Mesenchymal stem cell (in vitro differentiated cells and primary cell): Measurements from ENCODE around the gene CASP4.

ENCODE experiments used
- DNase-seq: peaks from one replicate; pipeline ENCODE4 v3.0.0-alpha.2; 2013
- H2AFZ ChIP-seq: one replicate; pipeline ENCODE4 v1.6.1; 2013; ENCODE audit warnings: low read depth, mild to moderate bottlenecking, control low read depth, inconsistent platforms, low read length, moderate library complexity
- H2AK5ac ChIP-seq: 2 replicates; pipeline ENCODE4 v1.6.1; 2013; ENCODE audit warnings: low read length, moderate library complexity, mild to moderate bottlenecking, inconsistent platforms; ENCODE audit not compliant: severe bottlenecking
- H2BK120ac ChIP-seq: one replicate; pipeline ENCODE4 v1.6.1; 2013; ENCODE audit warnings: low read depth, mild to moderate bottlenecking, inconsistent platforms, low read length, moderate library complexity
- H2BK12ac ChIP-seq, 2 experiments: one replicate each; pipeline ENCODE4 v1.6.1; 2013; ENCODE audit warnings: inconsistent platforms in 2 of 2, low read length in 2 of 2, mild to moderate bottlenecking in 2 of 2, moderate library complexity in 2 of 2, control low read depth in 1 of 2
- H2BK15ac ChIP-seq: one replicate; pipeline ENCODE4 v1.6.1; 2013; ENCODE audit warnings: mild to moderate bottlenecking, low read depth, inconsistent platforms; ENCODE audit not compliant: poor library complexity, severe bottlenecking
- H2BK5ac ChIP-seq: 2 replicates; pipeline ENCODE4 v1.6.1; 2013; ENCODE audit warnings: low read depth, mild to moderate bottlenecking, low read length, control low read depth, inconsistent platforms; ENCODE audit not compliant: poor library complexity, severe bottlenecking
- H3K14ac ChIP-seq, 2 experiments: one replicate each; pipeline ENCODE4 v1.6.1; 2013; ENCODE audit warnings: inconsistent platforms in 2 of 2, low read length in 2 of 2, control low read depth in 1 of 2, mild to moderate bottlenecking in 1 of 2, moderate library complexity in 1 of 2
- H3K18ac ChIP-seq, 2 experiments: one replicate each; pipeline ENCODE4 v1.6.1; 2013; ENCODE audit warnings: inconsistent platforms in 2 of 2, low read length in 2 of 2, control low read depth in 1 of 2, low read depth in 1 of 2, mild to moderate bottlenecking in 1 of 2
- H3K23ac ChIP-seq, 2 experiments: one replicate each; pipeline ENCODE4 v1.6.1; 2013; ENCODE audit warnings: inconsistent platforms in 2 of 2, low read length in 2 of 2, mild to moderate bottlenecking in 2 of 2, moderate library complexity in 2 of 2, control low read depth in 1 of 2
- H3K27ac ChIP-seq: 2 replicates; pipeline ENCODE4 v1.5.1; 2013; ENCODE audit warnings: mild to moderate bottlenecking, moderate library complexity, low read length, control low read depth, inconsistent platforms; ENCODE audit not compliant: poor library complexity, severe bottlenecking
- H3K27me3 ChIP-seq, 2 experiments: 2 replicates each; pipeline versions ENCODE4 v1.6.1 to v1.7.0; 2013; ENCODE audit warnings: low read length in 2 of 2, mild to moderate bottlenecking in 2 of 2, moderate library complexity in 2 of 2, control low read depth in 1 of 2, inconsistent platforms in 1 of 2; ENCODE audit not compliant: control insufficient read depth in 1 of 2, insufficient read depth in 1 of 2
- H3K36me3 ChIP-seq, 2 experiments: 2 replicates each; pipeline versions ENCODE4 v1.6.1 to v1.7.0; 2013; ENCODE audit warnings: low read length in 2 of 2, control low read depth in 1 of 2, inconsistent platforms in 1 of 2, low read depth in 1 of 2, mild to moderate bottlenecking in 1 of 2; ENCODE audit not compliant: insufficient read depth in 2 of 2, control insufficient read depth in 1 of 2
- H3K4ac ChIP-seq, 2 experiments: one replicate each; pipeline ENCODE4 v1.6.1; 2013; ENCODE audit warnings: inconsistent platforms in 2 of 2, low read length in 2 of 2, mild to moderate bottlenecking in 2 of 2, moderate library complexity in 2 of 2, control low read depth in 1 of 2, low read depth in 1 of 2
- H3K4me1 ChIP-seq: 2 replicates; pipeline ENCODE4 v1.6.1; 2013; ENCODE audit warnings: low read depth, low read length, control low read depth; ENCODE audit not compliant: control insufficient read depth, insufficient read depth
- H3K4me2 ChIP-seq: 2 replicates; pipeline ENCODE4 v1.6.1; 2013; ENCODE audit warnings: low read length, mild to moderate bottlenecking, inconsistent platforms; ENCODE audit not compliant: poor library complexity, severe bottlenecking
- H3K4me3 ChIP-seq, 2 experiments: 2 replicates each; pipeline versions ENCODE4 v1.5.1 to v1.7.0; 2013; ENCODE audit warnings: low read length in 2 of 2, mild to moderate bottlenecking in 2 of 2, control low read depth in 1 of 2, low read depth in 1 of 2; ENCODE audit not compliant: insufficient read depth in 1 of 2
- H3K79me1 ChIP-seq: replicated peaks from 2 replicates; pipeline ENCODE4 v1.6.1; 2013; ENCODE audit warnings: mild to moderate bottlenecking, control low read depth, low read length, inconsistent platforms; ENCODE audit not compliant: poor library complexity, severe bottlenecking
- H3K9ac ChIP-seq: 2 replicates; pipeline ENCODE4 v1.7.0; 2013; ENCODE audit warnings: mild to moderate bottlenecking, low read length, moderate library complexity
- H3K9me3 ChIP-seq: 2 replicates; pipeline ENCODE4 v1.7.0; 2013; ENCODE audit warnings: mild to moderate bottlenecking, low read length; ENCODE audit not compliant: control insufficient read depth
- H4K8ac ChIP-seq: one replicate; pipeline ENCODE4 v1.6.1; 2013; ENCODE audit warnings: inconsistent platforms, mild to moderate bottlenecking, low read length, moderate library complexity
- H4K91ac ChIP-seq: one replicate; pipeline ENCODE4 v1.6.1; 2013; ENCODE audit warnings: mild to moderate bottlenecking, low read length, inconsistent platforms
- WGBS: methylation state at CpG from one replicate; pipeline ENCODE4 v1.1.7; 2013; ENCODE audit warnings: mixed read lengths; 5-methylcytosine and 5-hydroxymethylcytosine counted together

CASP4 gene

GRCh38 chr11:104898685-104899013 is 69.7 kb downstream of the CASP4 start:
- no peak overlapping the region for H3K23ac ChIP-seq
- H2BK15ac ChIP-seq = no peak overlapping the region
- H3K36me3 ChIP-seq = no peaks in the 10 kb centered on the region
- no peak overlapping the region for H2BK120ac ChIP-seq
- H3K4me1 ChIP-seq = no peaks in the 10 kb centered on the region
- no peaks in the 10 kb centered on the region for H3K27me3 ChIP-seq
- H3K4me3 ChIP-seq = peak overlapping the region in 1 of 2 experiments; percentile 46
- no CpG with 5 or more reads among the region's 1 CpG for WGBS
- H2BK12ac ChIP-seq = no peak overlapping the region
- H4K91ac ChIP-seq = no peak overlapping the region
- H3K79me1 ChIP-seq = no peaks in the 10 kb centered on the region
- no peaks in the 10 kb centered on the region for H3K9me3 ChIP-seq
- no peak overlapping the region for H4K8ac ChIP-seq
- H3K4ac ChIP-seq = no peak overlapping the region
- H2BK5ac ChIP-seq = no peak overlapping the region
- H2AK5ac ChIP-seq = no peak overlapping the region
- no peak overlapping the region for H3K18ac ChIP-seq
- peak overlapping the region; percentile 75 for H3K9ac ChIP-seq
- H3K4me2 ChIP-seq = no peak overlapping the region
- no peak overlapping the region for H3K14ac ChIP-seq
- DNase-seq = no peak
- H3K27ac ChIP-seq = no peak overlapping the region
- no peak overlapping the region for H2AFZ ChIP-seq

- H3K27me3 ChIP-seq = no peaks in the 10 kb centered on the region
- DNase-seq = peak; percentile 72
- no peak within 1 kb of the TSS for H2BK5ac ChIP-seq
- H3K4ac ChIP-seq = peak within 1 kb of the TSS; percentile 73 to 84
- 51% methylated on average over 6 of the region's 9 CpGs for WGBS
- H3K4me2 ChIP-seq = no peak within 1 kb of the TSS
- no peak within 1 kb of the TSS for H3K27ac ChIP-seq
- H2BK12ac ChIP-seq = peak within 1 kb of the TSS; percentile 90 to 92
- H4K8ac ChIP-seq = peak within 1 kb of the TSS; percentile 23
- H2AFZ ChIP-seq = peak within 1 kb of the TSS; percentile 71
- H3K23ac ChIP-seq = no peak within 1 kb of the TSS
- no peaks in the 10 kb centered on the region for H3K79me1 ChIP-seq
- H2BK120ac ChIP-seq = no peak within 1 kb of the TSS
- H2BK15ac ChIP-seq = peak within 1 kb of the TSS; percentile 89
- peak within 1 kb of the TSS in 1 of 2 experiments; percentile 46 for H3K4me3 ChIP-seq
- no peaks in the 10 kb centered on the region for H3K9me3 ChIP-seq
- H4K91ac ChIP-seq = no peak within 1 kb of the TSS
- no peak within 1 kb of the TSS for H2AK5ac ChIP-seq
- no peaks in the 10 kb centered on the region for H3K4me1 ChIP-seq
- H3K36me3 ChIP-seq = no peaks in the 10 kb centered on the region
- H3K18ac ChIP-seq = peak within 1 kb of the TSS; percentile 82 to 84
- H3K14ac ChIP-seq = peak within 1 kb of the TSS in 1 of 2 experiments; percentile 71
- peak within 1 kb of the TSS; percentile 75 for H3K9ac ChIP-seq
Observed at GRCh38 chr11:104897891-104898684, 70.3 kb downstream of the CASP4 start, which contains the start of gene CASP12. CASP12 (minus strand) TSS chr11:104898460.

- Histone ChIP-seq H3K9me3 (no peaks in the 10 kb centered on the region), H3K14ac (no peak overlapping the region), H3K27ac (no peak overlapping the region), H3K36me3 (no peaks in the 10 kb centered on the region), H3K9ac (no peak overlapping the region), H4K8ac (no peak overlapping the region), H3K4me2 (no peak overlapping the region), H3K4me1 (no peaks in the 10 kb centered on the region), H3K27me3 (no peaks in the 10 kb centered on the region), H4K91ac (peak overlapping the region; percentile 34), H2AFZ (no peak overlapping the region), H3K4me3 (no peak overlapping the region), H3K18ac (no peak overlapping the region), H2BK15ac (no peak overlapping the region), H3K4ac (no peak overlapping the region), H2BK120ac (no peak overlapping the region), H2AK5ac (no peak overlapping the region), H2BK12ac (no peak overlapping the region), H3K79me1 (no peaks in the 10 kb centered on the region), H2BK5ac (no peak overlapping the region), H3K23ac (no peak overlapping the region)
- WGBS = 69% methylated on average over 2 of the region's 2 CpGs
- DNase-seq = no peak
Observed at GRCh38 chr11:104895634-104896033, 72.7 kb downstream of the CASP4 start.

- 97% methylated on average over 1 of the region's 1 CpG for WGBS
- Histone ChIP-seq H2AFZ (no peak overlapping the region), H2BK12ac (peak overlapping the region in 1 of 2 experiments; percentile 52)
Observed at GRCh38 chr11:104893876-104894275, 74.5 kb downstream of the CASP4 start.

More at GRCh38 chr11:104893876-104894275, 74.5 kb downstream of the CASP4 start:
- H3K9me3 ChIP-seq = no peaks in the 10 kb centered on the region
- no peak overlapping the region for H3K14ac ChIP-seq
- no peaks in the 10 kb centered on the region for H3K4me1 ChIP-seq
- no peak overlapping the region for H3K4me3 ChIP-seq
- no peak overlapping the region for H2BK120ac ChIP-seq
- H2AK5ac ChIP-seq = no peak overlapping the region
- H3K23ac ChIP-seq = no peak overlapping the region
- H3K36me3 ChIP-seq = no peaks in the 10 kb centered on the region
- no peak overlapping the region for H3K4me2 ChIP-seq
- no peak overlapping the region for H4K8ac ChIP-seq
- no peaks in the 10 kb centered on the region for H3K27me3 ChIP-seq
- H3K4ac ChIP-seq = peak overlapping the region in 1 of 2 experiments; percentile 75
- H3K27ac ChIP-seq = no peak overlapping the region
- H3K79me1 ChIP-seq = no peaks in the 10 kb centered on the region
- H2BK5ac ChIP-seq = no peak overlapping the region
- no peak overlapping the region for H4K91ac ChIP-seq
- H3K18ac ChIP-seq = no peak overlapping the region
- no peak for DNase-seq
- H3K9ac ChIP-seq = no peak overlapping the region
- H2BK15ac ChIP-seq = no peak overlapping the region
